OCI-LY3 (cell line): Measurements from ENCODE around the gene FMNL2.

Experiments used
- H2AFZ ChIP-seq: fragments of 200-600, 300-600 bp; shearing (Covaris generic); 2 replicates; pipeline ENCODE4 v1.6.0; 2014; ENCODE audit warnings: antibody characterized with exemption, low read depth, low read length
- H3K27ac ChIP-seq: fragments of 200-600, 300-600 bp; sonication (generic); 2 replicates; pipeline ENCODE4 v1.5.1; 2014; ENCODE audit warnings: mild to moderate bottlenecking, low read length, moderate library complexity, mixed read lengths
- H3K27me3 ChIP-seq: fragments of 200-600, 300-600 bp; sonication (generic); 2 replicates; pipeline ENCODE4 v1.6.1; 2014; ENCODE audit warnings: low read depth, low read length, mixed read lengths
- H3K36me3 ChIP-seq: fragments of 200-600, 300-600 bp; sonication (generic); replicated peaks from 2 replicates; pipeline ENCODE3; 2014; ENCODE audit warnings: low read depth, low read length, mixed read lengths
- H3K4me1 ChIP-seq: fragments of 300-600, 200-600 bp; sonication (generic); 2 replicates; pipeline ENCODE4 v1.6.1; 2014; ENCODE audit warnings: low read length, mixed read lengths
- H3K4me2 ChIP-seq: fragments of 200-600, 300-600 bp; sonication (generic); 2 replicates; pipeline ENCODE4 v1.6.1; 2014; ENCODE audit warnings: low read length, mixed read lengths
- H3K4me3 ChIP-seq: fragments of 300-600, 200-600 bp; sonication (generic); 2 replicates; pipeline ENCODE4 v1.5.1; 2014; ENCODE audit warnings: antibody characterized with exemption, mild to moderate bottlenecking, low read length, moderate library complexity
- H3K79me2 ChIP-seq: fragments of 300-600, 200-600 bp; shearing (Covaris generic); 2 replicates; pipeline ENCODE4 v1.6.1; 2014; ENCODE audit warnings: mild to moderate bottlenecking, low read length, mixed read lengths
- H3K9ac ChIP-seq: fragments of 300-600, 200-600 bp; shearing (Covaris generic); 2 replicates; pipeline ENCODE4 v1.6.0; 2014; ENCODE audit warnings: mild to moderate bottlenecking, low read length, moderate library complexity
- H3K9me3 ChIP-seq: fragments of 200-600, 300-600 bp; shearing (Covaris generic); 2 replicates; pipeline ENCODE4 v1.6.1; 2014; ENCODE audit warnings: low read length, mixed read lengths; ENCODE audit not compliant: insufficient read depth
- H4K20me1 ChIP-seq: fragments of 200-600, 300-600 bp; sonication (generic); 2 replicates; pipeline ENCODE4 v1.6.1; 2016; ENCODE audit warnings: low read length, mixed read lengths; ENCODE audit not compliant: insufficient read depth
- CTCF ChIP-seq: fragments of 200-600, 300-600 bp; sonication (generic); IDR thresholded peaks from 2 replicates; pipeline ENCODE4 v1.5.1; 2014; ENCODE audit warnings: antibody characterized with exemption, low read length, low read depth
- EZH2phosphoT487 ChIP-seq: fragments of 200-600 bp; shearing (Covaris generic); IDR thresholded peaks from 2 replicates; pipeline ENCODE4 v1.6.1; 2018; ENCODE audit warnings: antibody characterized with exemption, mixed run types, low read depth

FMNL2 gene

DNA sequence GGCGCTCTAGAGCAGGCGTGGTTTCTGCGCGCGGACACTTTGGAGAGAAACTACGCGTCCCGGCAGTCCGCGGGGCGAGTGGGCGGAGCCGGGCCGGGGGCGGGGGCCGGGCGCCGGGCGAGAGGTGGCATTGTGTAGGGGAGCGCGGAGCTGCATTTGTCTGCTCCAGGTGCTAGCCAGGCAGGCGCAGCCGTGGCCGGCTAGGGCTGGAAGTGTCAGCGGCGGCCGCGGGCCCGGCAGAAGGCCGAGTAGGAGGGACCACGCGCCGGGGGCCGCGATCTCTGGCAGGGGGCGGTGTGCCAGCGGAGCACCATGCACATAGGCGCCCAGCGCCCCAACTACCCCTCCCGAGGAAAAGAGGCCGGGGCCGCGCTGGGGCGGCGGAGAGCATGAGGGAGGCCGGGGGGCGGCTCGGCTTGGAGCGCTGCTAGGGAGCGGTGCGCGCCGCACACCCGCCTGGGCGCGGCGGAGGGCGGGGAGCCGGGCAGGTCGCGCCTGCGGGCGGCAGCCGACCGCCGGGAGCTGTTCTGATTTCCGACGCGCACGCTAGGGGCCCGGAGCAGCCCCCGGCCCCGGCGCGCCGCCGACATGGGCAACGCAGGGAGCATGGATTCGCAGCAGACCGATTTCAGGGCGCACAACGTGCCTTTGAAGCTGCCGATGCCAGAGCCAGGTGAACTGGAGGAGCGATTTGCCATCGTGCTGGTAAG, at the start of gene FMNL2:
TSS of gene FMNL2 (plus strand) at position 159 of the 710 bp plus-strand sequence.
- Histone ChIP-seq H3K9me3 (no peaks in the 10 kb centered on the region), H3K27ac (no peak within 1 kb of the TSS), H3K9ac (peak within 1 kb of the TSS; percentile 63), H2AFZ (peak within 1 kb of the TSS; percentile 78), H3K4me2 (peak within 1 kb of the TSS; percentile 58), H3K4me3 (peak within 1 kb of the TSS; percentile 80), H3K27me3 (no peaks in the 10 kb centered on the region), H3K4me1 (no peaks in the 10 kb centered on the region), H3K36me3 (no peaks in the 10 kb centered on the region), H3K79me2 (no peaks in the 10 kb centered on the region), H4K20me1 (no peaks in the 10 kb centered on the region)
- TF ChIP-seq EZH2phosphoT487: no peak

DNA sequence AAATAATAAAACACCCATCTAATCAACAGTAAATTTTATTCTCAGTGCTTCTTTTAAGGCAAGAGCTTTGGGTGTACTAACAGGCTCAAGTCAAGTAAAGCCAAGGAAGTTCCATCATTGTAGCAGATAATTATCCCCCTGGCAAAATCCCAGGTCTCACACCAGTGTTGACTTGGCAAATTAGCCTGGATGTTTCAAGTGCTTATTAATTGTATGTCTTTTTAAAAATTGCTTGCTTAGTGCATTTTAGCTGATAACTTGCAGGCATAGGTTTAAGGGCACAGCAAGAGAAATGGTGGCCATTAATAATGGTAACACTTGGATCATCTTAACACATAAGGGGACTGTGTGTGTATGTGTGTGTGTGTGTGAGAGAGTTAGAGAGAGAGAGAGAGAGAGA, 42.0 kb upstream of the FMNL2 start:
- no peaks in the 10 kb centered on the region for H3K9me3 ChIP-seq
- H3K4me2 ChIP-seq: no peak overlapping the region
- H3K4me3 ChIP-seq: no peak overlapping the region
- H3K79me2 ChIP-seq: no peaks in the 10 kb centered on the region
- H3K4me1 ChIP-seq: no peaks in the 10 kb centered on the region
- no peak for TF ChIP-seq EZH2phosphoT487
- H4K20me1 ChIP-seq: no peaks in the 10 kb centered on the region
- no peak overlapping the region for H3K9ac ChIP-seq
- H3K27ac ChIP-seq: no peak overlapping the region
- H3K27me3 ChIP-seq: no peaks in the 10 kb centered on the region
- H3K36me3 ChIP-seq: no peaks in the 10 kb centered on the region
- H2AFZ ChIP-seq: no peak overlapping the region

- TF ChIP-seq EZH2phosphoT487: no peak
- TF ChIP-seq CTCF: no peak
- Histone ChIP-seq H4K20me1 (no peaks in the 10 kb centered on the region), H3K36me3 (no peaks in the 10 kb centered on the region), H3K9me3 (no peaks in the 10 kb centered on the region), H2AFZ (no peak overlapping the region), H3K4me1 (no peaks in the 10 kb centered on the region), H3K9ac (no peak overlapping the region), H3K79me2 (no peaks in the 10 kb centered on the region), H3K27me3 (no peaks in the 10 kb centered on the region), H3K4me2 (no peak overlapping the region), H3K4me3 (no peak overlapping the region), H3K27ac (no peak overlapping the region)
These were observed 37.3 kb upstream of the FMNL2 start for GRCh38 chr2:152297715-152298114.

DNA sequence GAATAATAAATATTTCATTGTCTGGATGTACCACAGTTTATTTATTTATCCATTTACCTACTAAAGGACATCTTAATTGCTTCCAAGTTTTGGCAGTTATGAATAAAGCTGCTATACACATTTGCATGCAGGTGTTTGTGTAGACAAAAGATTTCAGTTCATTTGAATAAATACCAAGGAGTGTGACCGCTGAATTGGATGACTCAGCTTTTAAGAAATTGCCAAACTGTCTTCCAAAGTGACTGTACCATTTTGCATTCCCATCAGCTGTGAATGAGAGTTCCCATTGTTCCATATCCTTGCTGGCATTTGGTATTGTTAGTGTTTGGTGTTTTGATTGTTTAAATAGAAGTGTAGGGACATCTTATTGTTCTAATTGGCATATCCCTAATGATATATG, 36.2 kb upstream of the FMNL2 start:
- H3K27ac ChIP-seq: no peak overlapping the region
- H3K9me3 ChIP-seq: no peaks in the 10 kb centered on the region
- no peaks in the 10 kb centered on the region for H4K20me1 ChIP-seq
- no peak overlapping the region for H2AFZ ChIP-seq
- H3K79me2 ChIP-seq: no peaks in the 10 kb centered on the region
- H3K27me3 ChIP-seq: no peaks in the 10 kb centered on the region
- no peaks in the 10 kb centered on the region for H3K4me1 ChIP-seq
- no peak overlapping the region for H3K4me3 ChIP-seq
- H3K36me3 ChIP-seq: no peaks in the 10 kb centered on the region
- no peak overlapping the region for H3K9ac ChIP-seq
- TF ChIP-seq EZH2phosphoT487 (no peak), CTCF (no peak)
- no peak overlapping the region for H3K4me2 ChIP-seq

- no peak overlapping the region for H3K27ac ChIP-seq
- TF ChIP-seq CTCF (no peak), EZH2phosphoT487 (no peak)
- no peaks in the 10 kb centered on the region for H3K4me1 ChIP-seq
- H4K20me1 ChIP-seq: no peaks in the 10 kb centered on the region
- H3K79me2 ChIP-seq: no peaks in the 10 kb centered on the region
- H3K9me3 ChIP-seq: no peaks in the 10 kb centered on the region
- H3K9ac ChIP-seq: no peak overlapping the region
- H3K4me2 ChIP-seq: no peak overlapping the region
- no peak overlapping the region for H3K4me3 ChIP-seq
- no peaks in the 10 kb centered on the region for H3K27me3 ChIP-seq
- H2AFZ ChIP-seq: no peak overlapping the region
- no peaks in the 10 kb centered on the region for H3K36me3 ChIP-seq
These were observed 33.8 kb upstream of the FMNL2 start for GRCh38 chr2:152301131-152301530.
